NCI-H2227 (cell line): Measurements from ENCODE around the gene FLT4.

ENCODE experiments used
- DNase-seq: peaks from one replicate; lab custom pipeline; 2025; ENCODE audit not compliant: unreplicated experiment; lab: John Stamatoyannopoulos, UW

FLT4 gene

DNA sequence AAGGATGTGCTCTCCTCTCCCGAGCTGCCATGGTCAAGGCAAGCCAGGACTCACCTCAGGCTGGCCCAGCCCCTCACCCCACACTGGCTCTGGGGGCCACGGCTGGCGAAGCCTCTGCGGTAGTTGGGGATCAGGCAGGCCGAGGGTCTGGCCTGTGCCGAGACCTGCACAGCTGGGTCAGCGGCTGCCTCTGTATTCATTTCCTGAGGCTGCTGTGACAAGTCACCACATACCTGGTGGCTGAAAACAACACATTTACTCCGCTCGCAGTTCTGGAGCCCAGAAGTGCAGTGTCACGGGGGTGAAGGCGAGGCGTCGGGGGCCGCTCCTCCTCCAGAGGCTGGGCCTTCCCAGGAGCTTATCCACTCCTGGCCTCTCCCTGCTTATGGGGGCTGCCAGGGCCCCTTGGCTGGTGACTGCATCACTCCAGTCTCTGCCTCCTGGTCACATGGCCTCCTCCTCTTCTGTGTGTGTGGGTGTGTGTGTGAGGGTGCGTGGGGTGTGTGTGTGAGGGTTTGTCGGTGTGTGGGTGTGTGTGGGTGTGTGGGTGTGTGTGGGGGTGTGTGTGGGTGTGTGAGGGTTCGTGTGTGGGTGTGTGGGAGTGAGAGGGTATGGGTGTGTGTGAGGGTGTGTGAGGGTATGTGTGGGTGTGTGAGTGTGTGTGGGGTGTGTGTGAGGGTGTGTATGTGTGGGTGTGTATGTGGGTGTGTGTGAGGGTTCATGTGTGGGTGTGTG, 54.9 kb downstream of the FLT4 start:
- no peak for DNase-seq

DNA sequence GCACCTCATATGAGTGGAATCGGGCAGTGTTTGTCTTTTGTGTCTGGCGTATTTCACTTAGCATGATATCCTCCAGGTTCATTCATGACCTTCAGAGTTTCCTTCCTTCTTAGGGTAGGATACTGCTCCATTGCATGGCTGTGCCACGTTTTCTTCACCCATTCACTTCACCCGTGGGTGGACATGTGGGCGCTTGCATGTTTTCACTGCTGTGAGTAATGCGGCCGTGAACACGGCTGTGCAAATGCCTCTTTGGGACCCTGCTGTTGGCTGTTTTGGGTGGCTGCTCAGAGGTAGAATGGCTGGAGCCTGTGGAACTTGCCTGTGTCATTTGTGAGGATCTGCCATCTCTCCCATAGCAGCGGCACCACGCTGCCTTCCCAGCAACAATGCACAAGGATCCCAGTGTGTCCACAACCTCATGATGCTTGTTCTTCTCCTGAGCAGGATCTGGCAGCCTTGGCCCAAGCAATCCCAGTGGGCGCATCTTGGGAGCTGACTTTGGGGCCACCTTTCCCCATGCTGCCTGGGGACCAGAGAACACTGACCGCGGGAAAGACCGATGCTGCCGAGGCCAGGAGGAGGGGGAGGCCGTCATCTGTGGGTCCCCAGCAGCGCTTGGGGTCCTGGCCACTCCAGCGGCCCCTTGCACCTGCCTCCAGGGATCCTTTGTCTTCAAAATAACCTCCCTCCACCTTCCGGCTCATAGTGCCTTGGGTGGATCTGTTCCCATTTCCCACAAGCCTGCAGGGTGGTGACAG, 55.8 kb downstream of the FLT4 start:
- DNase-seq: no peak

DNA sequence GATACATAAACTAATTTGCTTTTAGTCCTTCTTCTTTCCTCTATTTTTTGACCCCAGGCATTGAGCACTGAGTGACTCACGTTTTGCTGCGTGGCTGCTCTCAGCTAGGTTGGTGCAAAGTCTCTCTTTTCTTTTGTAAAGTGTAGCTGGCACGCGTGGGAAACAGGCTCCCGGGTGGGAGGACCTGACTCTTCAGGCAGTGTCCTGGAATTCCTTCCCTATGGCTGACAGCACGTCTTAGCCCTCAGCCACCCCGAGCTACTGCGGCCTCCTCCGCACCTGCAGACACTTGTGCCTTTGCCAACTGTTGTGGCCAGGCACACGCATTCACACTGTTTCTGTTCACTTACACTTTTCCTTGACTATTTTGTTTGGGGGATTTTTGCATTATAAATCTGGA, 57.2 kb downstream of the FLT4 start:
- no peak for DNase-seq

DNA sequence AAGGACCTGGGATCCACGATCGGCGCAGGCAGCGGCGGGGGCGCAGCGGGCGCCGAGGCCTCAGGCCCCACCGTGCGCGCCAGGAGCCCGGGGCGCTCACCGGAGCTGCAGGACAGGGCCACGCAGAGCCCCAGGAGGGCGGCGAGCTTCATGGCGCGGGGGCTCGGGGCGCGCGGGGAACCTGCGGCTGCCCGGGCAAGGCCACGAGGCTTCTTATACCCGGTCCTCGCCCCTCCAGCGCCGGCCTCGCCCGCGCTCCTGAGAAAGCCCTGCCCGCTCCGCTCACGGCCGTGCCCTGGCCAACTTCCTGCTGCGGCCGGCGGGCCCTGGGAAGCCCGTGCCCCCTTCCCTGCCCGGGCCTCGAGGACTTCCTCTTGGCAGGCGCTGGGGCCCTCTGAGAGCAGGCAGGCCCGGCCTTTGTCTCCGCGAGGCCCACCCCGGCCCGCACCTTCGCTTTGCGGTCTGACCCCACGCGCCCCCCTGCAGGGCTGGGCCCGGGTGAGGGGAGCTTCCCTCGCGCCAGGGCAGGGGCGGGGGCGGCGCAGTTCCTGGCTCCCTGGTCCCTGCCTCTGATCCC, 58.0 kb downstream of the FLT4 start, which contains the start of gene SCGB3A1:
Gene SCGB3A1 (minus strand): TSS at position 189 of the 577 bp plus-strand sequence. CDS start 37 bp downstream, at position 152.
- no peak for DNase-seq

DNA sequence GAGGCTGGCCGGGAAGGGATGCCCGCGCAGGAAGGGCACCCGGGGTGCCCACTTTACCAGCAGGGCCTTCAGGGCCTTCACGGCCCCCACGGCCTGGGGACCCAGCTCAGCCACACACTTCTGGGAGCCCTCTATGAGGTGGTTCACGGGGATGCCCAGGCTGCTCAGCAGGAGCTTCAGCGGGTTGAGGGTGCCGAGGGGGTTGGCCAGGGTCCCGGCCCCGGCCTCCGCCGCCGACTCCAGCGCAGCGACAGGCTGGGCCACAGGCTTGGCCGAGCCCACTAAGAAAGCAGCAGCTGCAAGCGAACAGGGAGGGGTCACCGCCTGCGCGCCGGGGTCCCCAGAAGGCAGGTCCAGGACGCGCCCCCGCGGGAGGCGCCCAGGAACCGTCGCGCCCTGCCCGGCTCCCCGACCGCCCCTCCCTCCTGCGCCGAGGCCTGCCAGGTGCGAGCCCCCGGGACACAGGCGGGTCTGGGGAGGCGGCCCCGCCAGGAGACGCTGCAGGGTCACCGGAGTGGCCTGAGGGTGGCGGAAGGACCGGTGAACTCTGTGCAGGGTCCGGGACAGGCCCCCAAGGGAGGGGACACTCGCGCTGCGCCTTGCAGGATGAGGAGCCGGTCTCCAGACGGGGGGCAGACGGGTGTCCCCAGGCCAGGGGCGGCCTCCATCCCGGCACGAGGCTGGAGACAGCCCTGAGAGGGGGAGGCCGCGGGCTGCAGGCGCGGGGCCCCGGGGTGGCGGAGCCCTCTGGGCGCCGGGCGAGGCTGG, 58.7 kb downstream of the FLT4 start:
- no peak for DNase-seq

DNA sequence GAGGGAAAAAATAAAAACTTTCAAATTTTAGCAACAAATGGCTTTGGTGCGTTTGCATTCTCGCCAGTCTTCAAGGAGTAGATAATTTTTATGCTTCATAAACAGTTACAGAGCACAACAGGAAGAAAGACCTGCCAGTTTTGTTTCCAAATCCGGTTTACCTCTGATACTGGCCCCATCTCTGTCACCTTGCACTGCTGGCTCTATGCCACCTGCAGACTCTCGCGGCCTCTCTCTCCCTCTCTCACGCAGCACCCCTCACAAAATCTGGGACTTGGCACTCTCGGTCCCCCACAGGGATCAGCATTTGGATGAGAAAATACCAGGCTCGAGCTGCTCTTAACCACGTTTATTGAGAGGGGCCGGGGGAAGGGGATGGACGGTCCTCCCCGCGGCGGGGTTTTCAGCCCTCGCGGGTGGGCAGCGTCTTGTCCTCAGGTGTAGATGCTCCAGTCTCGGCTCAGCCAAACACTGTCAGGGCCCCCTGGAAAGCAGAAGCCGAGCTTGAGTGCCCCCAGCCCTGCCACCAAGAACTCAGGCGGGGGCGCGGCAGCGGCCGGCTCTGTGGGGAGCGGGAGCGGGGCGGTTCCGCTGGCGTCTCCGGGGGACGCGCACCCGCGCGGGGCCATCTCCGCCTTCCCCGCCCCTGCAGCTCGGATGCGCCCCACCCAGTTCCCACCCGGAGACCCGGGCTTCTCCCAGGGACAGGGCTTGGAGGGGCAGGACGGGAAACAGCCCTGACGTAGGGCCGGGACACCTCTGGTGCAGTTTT, 59.4 kb downstream of the FLT4 start:
- no peak for DNase-seq

DNA sequence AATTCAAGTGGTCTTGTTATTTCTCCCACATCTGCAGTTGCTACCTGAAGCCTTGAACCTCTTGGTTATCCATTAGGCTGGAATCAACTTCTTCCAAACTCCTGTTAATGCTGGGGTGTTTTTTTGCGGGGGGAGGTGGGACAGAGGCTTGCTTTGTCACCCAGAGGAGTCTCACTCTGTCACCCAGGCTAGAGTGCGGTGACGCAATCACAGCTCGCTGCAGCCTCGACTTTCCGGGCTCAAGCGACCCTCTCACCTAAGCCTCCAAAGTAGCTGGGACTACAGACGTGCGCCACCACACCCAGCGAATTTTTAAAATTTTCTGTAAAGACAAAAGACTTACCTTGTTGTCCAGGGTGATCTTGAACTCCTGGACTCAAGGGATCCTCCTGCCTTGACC, 62.5 kb downstream of the FLT4 start:
- no peak for DNase-seq

DNA sequence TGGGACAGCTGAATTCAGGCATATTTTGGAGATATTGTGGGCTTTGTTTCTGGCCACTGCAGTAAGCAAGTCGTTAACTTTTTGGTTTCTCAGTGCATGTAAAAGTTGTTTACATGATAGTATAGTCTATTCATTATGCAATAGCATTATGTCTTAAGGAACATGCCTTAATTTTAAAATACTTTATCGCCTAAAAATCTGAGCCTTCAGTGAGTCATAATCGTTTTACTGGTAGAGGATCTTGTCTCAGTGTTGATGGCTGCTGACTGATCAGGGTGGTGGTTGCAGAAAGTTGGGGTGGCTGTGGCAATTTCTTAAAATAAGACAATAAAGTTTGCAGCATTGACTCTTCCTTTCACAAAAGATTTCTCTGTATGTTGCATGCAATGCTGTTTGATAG, 63.2 kb downstream of the FLT4 start:
- DNase-seq: no peak

DNA sequence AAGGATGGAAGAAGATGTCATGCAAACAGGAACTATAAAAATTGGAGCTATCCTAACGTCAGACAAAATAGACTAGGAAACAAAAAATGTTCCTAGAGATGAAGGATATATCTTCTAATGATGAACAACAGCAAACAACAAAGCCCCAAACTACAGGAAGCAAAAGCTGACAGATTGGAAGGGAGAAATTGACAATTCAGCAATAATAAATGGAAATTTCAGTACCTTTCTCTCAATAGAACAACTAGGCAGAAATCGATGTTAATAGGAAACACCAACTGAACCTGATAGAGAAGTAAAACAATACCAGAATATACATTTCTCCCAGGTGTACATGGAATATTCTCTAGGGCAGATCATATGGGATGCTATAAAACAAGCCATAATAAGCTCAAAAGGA, 65.7 kb downstream of the FLT4 start:
- no peak for DNase-seq

DNA sequence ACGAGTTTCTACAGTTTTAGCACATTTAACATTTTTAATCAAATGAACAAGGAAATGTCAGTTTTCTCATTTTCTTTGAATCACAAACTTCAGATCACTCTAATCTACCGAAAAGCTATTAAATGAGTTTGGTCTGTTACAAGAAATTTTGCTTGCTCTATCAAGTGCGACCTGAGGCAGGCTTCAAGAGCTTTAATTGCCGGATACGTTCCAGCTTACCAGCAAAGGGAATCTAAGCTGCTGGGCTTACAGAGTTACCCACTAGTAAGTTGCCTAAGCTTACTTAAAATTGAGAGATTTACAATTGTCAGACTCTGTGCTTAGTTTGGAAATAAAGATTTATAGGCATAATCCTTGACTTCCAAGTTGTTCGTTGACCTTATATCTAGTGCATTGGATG, 68.7 kb downstream of the FLT4 start:
- DNase-seq: no peak

DNA sequence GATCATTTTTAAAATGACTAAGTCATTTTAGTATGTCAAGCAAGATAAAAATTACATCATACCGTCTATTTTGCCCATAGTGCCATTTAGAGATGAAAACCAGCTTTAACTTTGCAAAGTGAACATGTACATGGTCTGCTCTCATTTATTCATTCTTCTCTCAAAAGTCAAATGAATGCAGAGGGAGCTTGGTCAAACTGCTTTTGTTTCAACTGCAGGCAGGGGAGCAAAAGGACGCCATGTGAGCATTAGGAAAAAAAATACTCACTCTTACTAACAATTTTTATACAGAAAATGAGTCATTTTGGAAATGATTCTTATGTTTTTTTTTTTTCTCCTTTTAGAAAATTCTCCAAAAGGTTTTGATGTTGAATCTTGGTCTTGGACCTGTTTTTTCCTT, 73.8 kb downstream of the FLT4 start:
- no peak for DNase-seq

DNA sequence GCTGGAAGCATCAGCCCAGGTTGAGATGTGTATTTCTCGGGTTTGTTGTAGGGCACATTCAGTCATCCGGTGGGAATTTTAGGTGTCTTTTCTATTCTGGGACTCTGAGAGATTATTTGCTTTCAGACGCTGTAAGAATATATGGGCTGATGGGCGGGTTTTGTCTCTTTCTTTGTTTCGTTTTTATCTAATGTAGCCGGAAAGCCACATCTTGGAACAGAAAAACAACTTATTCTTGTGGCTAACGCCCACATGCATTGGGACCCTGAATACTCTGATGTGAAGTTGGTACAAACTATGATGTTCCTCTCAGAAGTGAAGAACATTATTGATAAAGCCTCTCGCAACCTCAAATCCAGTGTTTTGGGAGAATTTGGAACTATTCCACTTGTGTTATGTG, 80.5 kb downstream of the FLT4 start:
- no peak for DNase-seq

DNA sequence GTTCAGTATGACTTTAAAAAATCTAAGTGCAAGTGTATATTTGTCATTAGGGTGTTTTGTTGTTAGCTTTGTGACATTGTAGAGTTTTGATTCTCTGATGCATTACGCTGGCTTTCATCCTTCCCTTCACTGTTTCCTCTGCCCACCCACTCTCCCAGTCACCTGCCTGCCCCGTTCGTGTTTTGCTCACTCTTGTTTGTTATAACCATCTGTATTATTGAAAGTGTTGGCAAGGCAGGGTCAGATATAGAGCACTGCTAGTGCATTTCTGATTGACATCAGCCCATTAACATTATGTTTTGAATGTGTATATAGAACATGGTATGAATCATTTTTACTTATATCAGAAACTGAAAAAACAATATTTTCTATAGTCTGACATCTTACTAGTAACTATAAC, 85.4 kb downstream of the FLT4 start:
- no peak for DNase-seq

DNA sequence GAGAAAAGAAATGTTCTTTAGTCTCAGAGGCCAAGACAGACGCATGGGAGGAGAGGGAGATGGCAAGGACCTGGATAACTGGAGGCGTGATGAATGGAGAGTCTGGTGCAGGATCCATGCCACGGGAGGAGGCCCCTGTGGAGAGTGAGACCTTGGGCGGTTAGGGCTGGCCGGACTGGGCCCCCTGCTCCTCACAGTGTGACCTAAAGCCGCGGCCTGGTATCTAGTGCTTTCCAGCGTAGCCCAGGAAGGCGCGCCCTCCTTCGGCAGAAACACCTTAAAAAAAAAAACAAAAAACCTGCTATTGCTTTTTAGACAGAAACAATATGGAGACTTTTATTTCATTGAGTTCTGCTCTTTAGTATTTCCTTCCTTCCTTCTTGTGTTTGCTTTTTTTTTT, 91.2 kb downstream of the FLT4 start:
- no peak for DNase-seq

DNA sequence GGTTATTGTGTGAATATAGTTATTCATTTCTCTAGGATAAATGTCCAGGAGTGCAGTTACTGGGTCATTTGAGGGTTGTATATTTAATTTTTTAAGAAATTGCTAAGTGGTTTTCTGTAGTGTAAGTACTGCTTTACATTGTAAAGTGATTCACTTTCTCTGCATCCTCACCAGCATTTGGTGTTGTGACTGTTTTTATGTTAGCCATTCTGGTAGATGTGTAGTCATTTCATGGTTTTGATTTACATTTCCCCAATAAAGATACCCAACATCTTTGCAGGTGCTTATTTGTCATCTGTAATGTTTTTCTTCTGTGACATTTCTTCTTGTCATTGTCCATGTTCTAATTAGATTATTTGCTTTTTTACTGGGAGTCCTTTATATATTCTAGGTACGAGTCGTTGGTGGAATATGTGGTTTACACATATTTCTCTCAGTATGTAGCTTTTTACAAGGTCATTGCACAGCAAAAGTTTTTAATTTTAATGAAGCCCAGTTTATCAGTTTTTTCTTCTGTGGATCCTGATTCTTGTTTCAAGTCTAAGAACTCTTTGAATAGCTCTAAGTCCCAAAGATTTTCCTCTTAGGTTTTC, 92.1 kb downstream of the FLT4 start:
- no peak for DNase-seq

DNA sequence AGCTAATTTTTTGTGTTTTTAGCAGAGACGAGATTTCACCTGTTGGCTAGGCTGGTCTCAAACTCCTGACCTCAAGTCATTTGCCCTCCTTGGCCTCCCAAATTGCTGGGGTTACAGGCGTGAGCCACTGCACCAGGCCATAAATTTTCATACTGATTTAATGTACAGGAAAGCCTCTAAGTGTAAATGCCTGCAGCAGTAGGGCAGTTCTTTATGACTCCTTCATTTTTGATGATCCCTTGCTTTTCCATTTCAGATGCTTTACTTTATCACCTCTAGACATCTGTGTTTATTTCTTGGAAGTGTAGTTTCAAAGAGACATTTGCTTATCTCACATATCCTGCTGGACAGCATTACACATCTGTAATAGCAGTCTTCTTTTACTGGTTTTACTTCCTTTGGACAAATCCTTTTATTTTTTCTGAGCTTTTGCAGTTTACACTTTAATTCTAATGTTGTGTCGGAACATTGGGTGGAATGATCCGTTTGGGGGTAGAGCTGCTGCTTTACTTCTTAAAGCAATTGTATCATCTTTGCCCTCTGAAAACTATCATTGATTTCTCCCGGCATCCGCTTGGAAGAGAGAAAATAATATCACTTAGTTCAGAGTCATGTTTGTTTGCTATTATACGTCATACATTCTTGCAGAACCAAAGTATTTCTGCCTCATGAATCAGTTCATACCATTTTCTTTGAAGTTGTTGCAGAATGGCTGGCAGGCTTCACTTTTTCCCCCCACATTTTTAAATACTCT, 94.1 kb downstream of the FLT4 start:
- DNase-seq: no peak

DNA sequence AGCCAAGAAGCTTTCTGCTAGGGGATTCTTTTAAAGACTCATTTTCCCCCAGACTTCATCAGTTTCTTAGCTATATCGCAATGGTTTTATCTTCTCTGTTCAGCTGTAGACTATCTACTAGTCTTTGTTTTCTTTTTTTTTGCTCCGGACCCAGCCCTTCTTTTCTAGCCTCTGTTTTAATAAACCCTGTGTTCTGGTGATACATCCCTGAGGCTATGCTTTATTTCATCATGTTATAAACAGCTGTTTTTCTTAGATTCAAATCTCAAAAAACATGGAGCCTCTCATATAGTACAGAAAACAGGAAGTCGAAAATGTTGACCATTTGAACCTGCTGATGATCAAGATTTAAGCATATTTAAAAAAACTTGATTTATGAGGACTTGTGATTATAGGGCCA, 95.9 kb downstream of the FLT4 start:
- DNase-seq: no peak
